IMR-90 (cell line): ENCODE data around the gene GMPPA. TPM values are rescaled to one million over a fixed set of nuclear protein-coding genes. Genes with fewer than 3 reads are reported as not detected.

Source experiments
- ATAC-seq: fragments of 200-7000 bp; cut with Tn5 transposase; 2 replicates; pipeline ENCODE4 v1.9.1; 2020; ENCODE audit warnings: low read depth, mild to moderate bottlenecking, moderate library complexity
- BruUV-seq: library from RNA; stranded (reverse); fragments of 400-500 nt; replicated peaks from 2 replicates; lab custom pipeline; 2021; lab: Mats Ljungman, UMichigan
- CTCF ChIA-PET: fragments of 300-600 bp; formaldehyde crosslinking; extraction: SDS; loops from one replicate; lab custom pipeline; 2021; ENCODE audit warnings: antibody characterized with exemption; lab: Yijun Ruan, JAX
- POLR2A ChIA-PET: fragments of 300-600 bp; sonication (Branson Sonifier 250); formaldehyde crosslinking; loops from one replicate; lab custom pipeline; 2022; ENCODE audit warnings: antibody characterized with exemption; ENCODE audit not compliant: unreplicated experiment; lab: Charles Lee
- DNase-seq: peaks from one replicate; pipeline ENCODE4 v3.0.0; 2013
- H2AFZ ChIP-seq: replicated peaks from 2 replicates; pipeline ENCODE3; 2013; ENCODE audit warnings: low read length, mild to moderate bottlenecking; ENCODE audit not compliant: poor library complexity
- H2AK5ac ChIP-seq: 2 replicates; pipeline ENCODE4 v1.6.1; 2013; ENCODE audit warnings: low read depth, low read length, inconsistent platforms
- H2AK9ac ChIP-seq: replicated peaks from 2 replicates; pipeline ENCODE3; 2013; ENCODE audit warnings: mild to moderate bottlenecking, low read depth, low read length, moderate library complexity; ENCODE audit not compliant: poor library complexity
- H2BK120ac ChIP-seq: 2 replicates; pipeline ENCODE4 v1.6.1; 2013; ENCODE audit warnings: low read depth, low read length, inconsistent platforms
- H2BK15ac ChIP-seq: 3 replicates; pipeline ENCODE4 v1.6.1; 2013; ENCODE audit warnings: low read depth, low read length, inconsistent platforms
- H2BK20ac ChIP-seq: 2 replicates; pipeline ENCODE4 v1.6.1; 2013; ENCODE audit warnings: low read depth, mild to moderate bottlenecking, inconsistent platforms, low read length, moderate library complexity
- H2BK5ac ChIP-seq: 2 replicates; pipeline ENCODE4 v1.6.1; 2013; ENCODE audit warnings: mild to moderate bottlenecking, low read depth, low read length, inconsistent platforms; ENCODE audit not compliant: poor library complexity, severe bottlenecking
- H3K14ac ChIP-seq: replicated peaks from 2 replicates; pipeline ENCODE4 v1.6.1; 2013; ENCODE audit warnings: low read depth, low read length, inconsistent platforms
- H3K18ac ChIP-seq: 2 replicates; pipeline ENCODE4 v1.6.1; 2013; ENCODE audit warnings: low read depth, low read length, control low read depth
- H3K23ac ChIP-seq: 2 replicates; pipeline ENCODE4 v1.6.1; 2013; ENCODE audit warnings: low read depth, low read length, inconsistent platforms
- H3K27ac ChIP-seq: 2 replicates; pipeline ENCODE4 v1.5.1; 2013; ENCODE audit warnings: mild to moderate bottlenecking, control low read depth, low read length; ENCODE audit not compliant: insufficient read depth
- H3K27me3 ChIP-seq: 2 replicates; pipeline ENCODE4 v1.6.1; 2013; ENCODE audit warnings: low read length; ENCODE audit not compliant: control insufficient read depth, insufficient read depth
- H3K36me3 ChIP-seq: 2 replicates; pipeline ENCODE4 v1.6.1; 2013; ENCODE audit warnings: low read length, mixed read lengths; ENCODE audit not compliant: control insufficient read depth, insufficient read depth
- H3K4ac ChIP-seq: 2 replicates; pipeline ENCODE4 v1.6.1; 2013; ENCODE audit warnings: low read depth, low read length, inconsistent platforms
- H3K4me1 ChIP-seq: 2 replicates; pipeline ENCODE4 v1.6.1; 2013; ENCODE audit warnings: low read length, mixed read lengths; ENCODE audit not compliant: control insufficient read depth, insufficient read depth
- H3K4me2 ChIP-seq: 2 replicates; pipeline ENCODE4 v1.6.1; 2013; ENCODE audit warnings: low read depth, mild to moderate bottlenecking, control low read depth, low read length, moderate library complexity
- H3K4me3 ChIP-seq: 2 replicates; pipeline ENCODE4 v1.5.1; 2013; ENCODE audit warnings: low read depth, mild to moderate bottlenecking, control low read depth, low read length, moderate library complexity; ENCODE audit not compliant: insufficient read depth
- H3K56ac ChIP-seq: 2 replicates; pipeline ENCODE4 v1.6.1; 2013; ENCODE audit warnings: low read length, inconsistent platforms; ENCODE audit not compliant: insufficient read depth; ENCODE audit errors: extremely low read depth
- H3K79me1 ChIP-seq, 2 experiments: 2 replicates each; pipeline ENCODE4 v1.6.1; 2013; ENCODE audit warnings: low read length in 2 of 2, inconsistent platforms in 1 of 2, low read depth in 1 of 2
- H3K9ac ChIP-seq: 2 replicates; pipeline ENCODE4 v1.6.1; 2013; ENCODE audit warnings: low read depth, low read length, control low read depth
- H3K9me1 ChIP-seq: 2 replicates; pipeline ENCODE4 v1.6.1; 2013; ENCODE audit warnings: low read length, inconsistent platforms; ENCODE audit not compliant: insufficient read depth
- H3K9me3 ChIP-seq: 2 replicates; pipeline ENCODE4 v1.6.1; 2013; ENCODE audit warnings: low read length; ENCODE audit not compliant: control insufficient read depth, insufficient read depth
- H4K20me1 ChIP-seq: 2 replicates; pipeline ENCODE4 v1.6.1; 2013; ENCODE audit warnings: low read length, inconsistent platforms; ENCODE audit not compliant: insufficient read depth
- H4K5ac ChIP-seq: 2 replicates; pipeline ENCODE4 v1.6.1; 2013; ENCODE audit warnings: mild to moderate bottlenecking, low read depth, low read length, control low read depth
- H4K8ac ChIP-seq, 2 experiments: 2 replicates each; pipeline ENCODE4 v1.6.1; 2013; ENCODE audit warnings: low read depth in 2 of 2, low read length in 2 of 2, control low read depth in 1 of 2, inconsistent platforms in 1 of 2
- H4K91ac ChIP-seq: 2 replicates; pipeline ENCODE4 v1.6.1; 2013; ENCODE audit warnings: low read depth, low read length, inconsistent platforms; ENCODE audit not compliant: insufficient read depth
- BHLHE40 ChIP-seq: fragments of 150-350 bp; IDR thresholded peaks from 2 replicates; pipeline ENCODE4 v1.6.1; 2016; ENCODE audit warnings: mild to moderate bottlenecking, low read depth, low read length
- CEBPB ChIP-seq: IDR thresholded peaks from 2 replicates; pipeline ENCODE4 v1.6.1; 2012; ENCODE audit warnings: low read depth, low read length, improper control_type of control experiment
- CHD1 ChIP-seq: IDR thresholded peaks from 2 replicates; pipeline ENCODE4 v1.6.1; 2012; ENCODE audit warnings: low read depth, low read length, improper control_type of control experiment
- CTCF ChIP-seq: conservative IDR thresholded peaks from 2 replicates; pipeline ENCODE4 v1.5.1; 2012; ENCODE audit warnings: mild to moderate bottlenecking, low read depth, low read length, improper control_type of control experiment
- ELK1 ChIP-seq: fragments of 150-350 bp; IDR thresholded peaks from 2 replicates; pipeline ENCODE4 v1.6.1; 2016; ENCODE audit warnings: low read depth, mild to moderate bottlenecking, low read length, moderate library complexity, borderline replicate concordance
- FOS ChIP-seq: fragments of 150-350 bp; IDR thresholded peaks from 2 replicates; pipeline ENCODE4 v1.6.1; 2016; ENCODE audit warnings: low read depth, low read length
- MAFK ChIP-seq: IDR thresholded peaks from 2 replicates; pipeline ENCODE4 v1.6.1; 2012; ENCODE audit warnings: low read depth, low read length, improper control_type of control experiment
- MAZ ChIP-seq: IDR thresholded peaks from 2 replicates; pipeline ENCODE4 v1.6.1; 2012; ENCODE audit warnings: low read depth, mild to moderate bottlenecking, low read length, improper control_type of control experiment, moderate library complexity, borderline replicate concordance
- MXI1 ChIP-seq: IDR thresholded peaks from 2 replicates; pipeline ENCODE4 v1.6.1; 2012; ENCODE audit warnings: low read depth, mild to moderate bottlenecking, low read length, moderate library complexity, borderline replicate concordance
- NFE2L2 ChIP-seq: fragments of 150-350 bp; IDR thresholded peaks from 2 replicates; pipeline ENCODE4 v1.6.1; 2016; ENCODE audit warnings: low read depth, mild to moderate bottlenecking, low read length
- POLR2A ChIP-seq: IDR thresholded peaks from 2 replicates; pipeline ENCODE4 v1.6.1; 2012; ENCODE audit warnings: mild to moderate bottlenecking, low read depth, low read length
- RAD21 ChIP-seq: IDR thresholded peaks from 2 replicates; pipeline ENCODE4 v1.6.1; 2012; ENCODE audit warnings: low read length, improper control_type of control experiment
- RCOR1 ChIP-seq: IDR thresholded peaks from 2 replicates; pipeline ENCODE4 v1.6.1; 2012; ENCODE audit warnings: mild to moderate bottlenecking, low read length, improper control_type of control experiment; ENCODE audit not compliant: insufficient replicate concordance
- RFX5 ChIP-seq: IDR thresholded peaks from 2 replicates; pipeline ENCODE4 v1.8.0; 2012; ENCODE audit warnings: low read depth, mild to moderate bottlenecking, low read length, moderate library complexity
- SMC3 ChIP-seq: fragments of 150-350 bp; IDR thresholded peaks from 2 replicates; pipeline ENCODE4 v1.6.1; 2016; ENCODE audit warnings: low read depth, mild to moderate bottlenecking, antibody characterized with exemption, low read length, moderate library complexity
- USF2 ChIP-seq: fragments of 150-350 bp; IDR thresholded peaks from 2 replicates; pipeline ENCODE4 v1.6.1; 2017; ENCODE audit warnings: mild to moderate bottlenecking, antibody characterized with exemption, low read length, low read depth
- WGBS, 2 experiments: methylation state at CpG; one replicate each; pipeline versions ENCODE4 v1.1.5 to v1.1.7; 2013; ENCODE audit warnings: missing lambda C conversion rate in 2 of 2; ENCODE audit not compliant: insufficient read length in 1 of 2; ENCODE audit errors: extremely low coverage in 2 of 2; 5-methylcytosine and 5-hydroxymethylcytosine counted together
- dilution Hi-C: fragments of 300-500 bp; cut with HindIII; formaldehyde crosslinking; loops from one replicate; pipeline ENCODE4 v1.14.3; 2018; ENCODE audit warnings: low sequenced_read_pairs; ENCODE audit not compliant: unreplicated experiment
- in situ Hi-C: fragments of 300-500 bp; cut with MboI; formaldehyde crosslinking; loops from 3 replicates; pipeline ENCODE4 v1.14.3; 2019; ENCODE audit warnings: low sequenced_read_pairs, inconsistent platforms, mixed read lengths
- intact Hi-C: fragments of 100-400 bp; cut with micrococcal nuclease; formaldehyde crosslinking; loops from 2 replicates; pipeline ENCODE4 v1.10.0; 2022
- polyA plus RNA-seq, 3 experiments: library from polyadenylated mRNA; depleted of rRNA; stranded (reverse); fragments of >200 nt; gene quantifications; 2 replicates each; pipeline ENCODE4 v1.2.3, GENCODE V29; 2012; ENCODE audit warnings: low replicate concordance in 1 of 3
- total RNA-seq: library from RNA; depleted of rRNA; stranded (reverse); fragments of >200 nt; gene quantifications from 2 replicates; pipeline ENCODE4 v1.2.3, GENCODE V29; 2012

The GMPPA gene
- total and polyA plus RNA-seq, 2 of the 4 experiments (the other 2 are of a cell fraction): 103 to 134 TPM

GRCh38 chr2:219488844-219489194 lies 9.9 kb upstream of the GMPPA start:
- no peak overlapping the region for H3K14ac ChIP-seq
- CTCF ChIA-PET: interaction anchor here (0.8 kb wide), 1 partner anchor 86 kb away, joined by 3 read pairs; no protein-coding TSS in a partner anchor
- dilution Hi-C loops: no loop called here

More at GRCh38 chr2:219488844-219489194, 9.9 kb upstream of the GMPPA start:
- Histone ChIP-seq H2BK5ac (no peak overlapping the region), H3K56ac (no peak overlapping the region), H3K4me1 (no peaks in the 10 kb centered on the region), H2BK20ac (no peak overlapping the region), H3K4me3 (no peak overlapping the region), H3K18ac (no peak overlapping the region), H4K8ac (no peak overlapping the region), H4K5ac (no peak overlapping the region), H2AK9ac (no peak overlapping the region), H3K9ac (no peak overlapping the region), H4K20me1 (no peaks in the 10 kb centered on the region), H3K4me2 (no peak overlapping the region), H3K9me1 (no peaks in the 10 kb centered on the region), H3K27ac (no peak overlapping the region), H3K9me3 (no peaks in the 10 kb centered on the region), H2AK5ac (no peak overlapping the region), H3K36me3 (peaks cover 32% of the 10 kb centered on the region; the same call in 1 of the 2 replicates), H2BK120ac (no peak overlapping the region), H2BK15ac (no peak overlapping the region), H2AFZ (no peak overlapping the region), H3K23ac (no peak overlapping the region), H4K91ac (no peak overlapping the region), H3K4ac (no peak overlapping the region), H3K27me3 (no peaks in the 10 kb centered on the region), H3K79me1 (no peaks in the 10 kb centered on the region)
- DNase-seq (no peak), ATAC-seq (no peak)
- no peak for TF ChIP-seq RCOR1
- TF ChIP-seq MAFK: no peak
- no peak for TF ChIP-seq RAD21
- TF ChIP-seq POLR2A: no peak
- no peak for TF ChIP-seq FOS
- TF ChIP-seq CHD1: no peak
- TF ChIP-seq USF2: no peak
- no peak for TF ChIP-seq BHLHE40
- TF ChIP-seq RFX5: no peak
- no peak for TF ChIP-seq SMC3
- TF ChIP-seq CEBPB: no peak
- TF ChIP-seq NFE2L2: no peak
- TF ChIP-seq MAZ: no peak
- TF ChIP-seq CTCF: no peak
- no peak for TF ChIP-seq MXI1
- no peak for TF ChIP-seq ELK1
- intact Hi-C loops: no loop called here
- no CpG with 5 or more reads among the region's 14 CpGs for WGBS, 2 experiments
- POLR2A ChIA-PET: no interaction called here
- in situ Hi-C loops: no loop called here
- BruUV-seq: no TSS peak
